Ureter (tissue), 1 donor: ENCODE measurements around the gene NINJ1. TPM values are rescaled to one million over a fixed set of nuclear protein-coding genes. Genes with fewer than 3 reads are reported as not detected.

ENCODE experiments used
- DNase-seq: peaks from one replicate; pipeline ENCODE4 v3.0.0-alpha.2; 2020; ENCODE audit warnings: low spot score
- total RNA-seq: library from RNA; stranded (reverse); gene quantifications from one replicate; pipeline ENCODE4 v1.2.4, GENCODE V29; 2023
- donor health status: DM: yes; HTN: yes; CAD: no.

Gene NINJ1
- total RNA-seq, 1 donor from 2014 or later, result 32.1 TPM

- DNase-seq, result peak; percentile 71
These were observed 1.6 kb downstream of the NINJ1 start for GRCh38 chr9:93132287-93132927.

DNA sequence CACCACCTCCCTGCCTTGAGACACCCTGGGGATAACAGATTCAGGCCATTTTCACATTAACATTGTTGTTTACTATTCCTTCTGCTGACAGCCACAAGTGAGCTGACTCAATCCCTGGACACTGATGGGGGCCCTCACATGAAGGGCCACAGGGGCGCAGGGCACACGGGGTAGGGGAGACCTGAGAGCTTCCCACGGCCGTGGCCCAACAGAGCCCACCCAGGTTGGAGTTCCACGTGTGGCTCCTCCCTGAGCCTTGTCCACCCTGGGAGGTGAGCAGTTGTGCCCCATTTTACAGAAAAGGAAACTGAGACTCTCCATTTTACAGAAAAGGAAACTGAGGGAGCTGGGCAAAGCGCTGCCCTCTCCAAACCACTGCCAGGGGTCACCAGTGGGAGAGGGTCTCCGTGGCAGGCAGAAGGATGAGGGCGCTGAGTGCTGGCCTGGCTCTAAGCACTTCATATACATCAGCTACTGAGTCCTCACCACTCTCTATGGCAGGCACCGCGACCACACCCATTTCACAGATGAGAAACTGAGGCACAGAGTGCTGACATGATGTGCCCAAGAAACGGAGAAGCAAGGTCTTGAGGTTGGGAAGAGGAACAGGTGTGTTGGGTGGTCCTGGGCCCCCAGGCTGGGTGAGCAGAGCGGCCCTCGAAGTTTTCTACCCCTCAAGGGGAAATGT lies 2.3 kb downstream of the NINJ1 start:
- no peak for DNase-seq

- no peak for DNase-seq
These were observed 3.1 kb downstream of the NINJ1 start for GRCh38 chr9:93130861-93131481.

DNA sequence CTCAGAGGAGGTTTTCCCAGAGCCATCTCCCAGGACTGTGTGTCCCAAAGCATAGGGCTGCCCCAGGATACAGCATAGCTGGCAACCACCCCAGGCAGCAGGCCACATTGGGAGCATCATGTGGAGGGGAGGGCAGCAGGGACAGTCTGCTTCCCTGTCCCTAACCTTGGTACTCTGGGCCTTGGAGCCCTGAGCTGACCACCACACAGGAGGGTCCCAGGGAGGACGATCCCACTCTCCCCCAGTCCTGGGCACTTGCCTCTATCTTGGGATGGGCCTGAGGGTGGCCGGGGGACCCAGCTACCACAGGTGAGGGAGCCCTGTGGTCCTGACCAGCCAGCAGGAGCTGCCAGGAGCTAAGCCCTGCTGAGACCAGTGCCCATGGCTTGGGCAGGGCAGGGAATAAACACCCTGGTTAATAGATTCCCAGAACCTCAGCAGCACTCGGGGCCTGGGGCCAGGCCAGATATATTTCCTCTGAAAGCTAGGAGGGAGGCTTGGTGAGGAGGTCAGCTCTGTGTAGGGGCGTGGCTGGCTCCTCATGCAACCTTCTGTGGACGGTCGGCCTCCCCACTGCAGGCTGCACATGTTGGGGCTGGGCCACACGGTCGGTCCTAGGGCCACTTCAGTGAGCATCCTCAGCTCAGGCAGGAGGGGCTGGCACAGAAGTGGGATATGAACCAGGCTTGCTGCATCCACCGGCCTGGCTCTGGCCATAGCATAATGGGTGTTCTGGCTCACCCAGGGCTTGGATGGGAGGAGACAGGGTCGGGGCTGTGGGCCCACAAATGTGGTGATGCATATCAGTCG lies 4.2 kb downstream of the NINJ1 start:
- no peak for DNase-seq

DNA sequence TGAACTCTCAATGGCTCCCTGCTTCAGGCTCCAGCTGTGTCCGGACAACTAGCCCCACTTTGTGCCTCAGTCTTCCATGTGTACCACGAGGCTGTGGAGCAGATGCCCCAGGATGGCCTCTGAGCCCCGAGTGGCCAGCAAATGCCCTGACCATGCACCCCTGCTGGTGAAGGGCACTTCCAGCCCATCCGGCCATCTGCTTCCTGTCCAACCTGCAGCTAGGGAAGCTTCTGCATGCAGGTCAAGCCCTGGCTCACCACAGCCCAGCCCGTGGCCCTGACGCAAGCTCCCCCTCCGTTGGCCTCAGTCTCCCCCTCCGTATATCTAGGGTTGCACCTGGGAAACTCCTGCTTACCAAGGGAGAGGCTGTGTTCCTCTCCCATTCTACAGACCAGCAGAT lies 4.8 kb downstream of the NINJ1 start:
- no peak for DNase-seq

DNA sequence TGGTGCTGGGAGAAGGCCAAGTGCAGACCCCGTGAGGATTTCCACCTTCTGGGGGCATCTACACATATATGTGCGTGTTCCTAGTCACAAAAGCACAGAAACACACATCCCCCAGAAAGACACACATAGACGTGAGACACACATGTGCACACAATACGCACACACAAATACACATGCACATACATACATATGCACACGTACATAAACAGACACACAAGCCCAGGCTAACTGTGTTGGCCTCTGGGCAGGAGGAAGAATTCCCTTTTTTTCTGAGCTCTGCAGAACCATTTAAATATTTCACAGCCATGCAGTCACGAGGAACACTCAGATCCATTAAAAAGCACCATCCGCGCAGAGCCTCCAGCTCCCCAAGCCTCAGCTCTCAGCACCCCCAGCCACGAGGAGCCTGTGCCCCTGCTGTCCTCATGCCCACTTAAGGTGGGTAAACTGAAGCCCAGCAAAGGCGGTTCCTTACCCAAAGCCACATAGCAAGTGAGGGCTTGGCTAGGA lies 5.3 kb downstream of the NINJ1 start:
- no peak for DNase-seq

- no peak for DNase-seq
These were observed 5.9 kb downstream of the NINJ1 start for GRCh38 chr9:93128011-93128714.

- no peak for DNase-seq
These were observed 6.6 kb downstream of the NINJ1 start for GRCh38 chr9:93127395-93127911.

GRCh38 chr9:93126825-93127368 lies 7.2 kb downstream of the NINJ1 start:
- DNase-seq, result peak; percentile 70

DNA sequence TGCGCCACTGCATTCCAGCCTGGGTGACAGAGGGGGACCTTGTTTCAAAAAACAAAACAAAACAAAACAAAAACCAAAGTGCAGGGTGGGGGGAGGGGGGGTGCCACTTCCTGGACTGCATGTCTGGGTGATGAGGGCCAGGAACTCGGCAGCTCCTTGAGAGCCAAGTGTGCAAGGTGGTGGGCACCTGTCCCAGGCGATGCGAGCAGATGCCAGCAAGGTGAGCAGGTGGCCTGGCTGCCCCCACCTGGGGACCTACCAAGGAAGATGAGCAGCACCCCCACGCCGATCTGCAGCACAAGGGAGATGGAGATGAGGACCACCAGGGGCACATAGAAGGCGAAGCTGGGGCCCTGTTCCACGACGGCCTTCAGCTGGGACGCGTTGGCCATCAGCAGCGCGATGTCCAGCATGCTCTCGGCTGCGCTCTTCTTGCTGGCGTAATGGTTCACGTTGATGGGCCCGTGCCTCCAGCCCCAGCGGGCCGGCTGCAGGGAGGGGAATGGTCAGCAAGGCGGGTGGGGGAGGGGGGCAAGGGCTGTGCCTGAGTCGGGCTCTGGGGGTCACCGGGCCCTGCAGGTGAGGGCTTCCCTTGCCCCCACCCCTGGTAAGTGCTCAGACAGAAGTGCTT lies 7.8 kb downstream of the NINJ1 start:
- DNase-seq, result peak; percentile 42

DNA sequence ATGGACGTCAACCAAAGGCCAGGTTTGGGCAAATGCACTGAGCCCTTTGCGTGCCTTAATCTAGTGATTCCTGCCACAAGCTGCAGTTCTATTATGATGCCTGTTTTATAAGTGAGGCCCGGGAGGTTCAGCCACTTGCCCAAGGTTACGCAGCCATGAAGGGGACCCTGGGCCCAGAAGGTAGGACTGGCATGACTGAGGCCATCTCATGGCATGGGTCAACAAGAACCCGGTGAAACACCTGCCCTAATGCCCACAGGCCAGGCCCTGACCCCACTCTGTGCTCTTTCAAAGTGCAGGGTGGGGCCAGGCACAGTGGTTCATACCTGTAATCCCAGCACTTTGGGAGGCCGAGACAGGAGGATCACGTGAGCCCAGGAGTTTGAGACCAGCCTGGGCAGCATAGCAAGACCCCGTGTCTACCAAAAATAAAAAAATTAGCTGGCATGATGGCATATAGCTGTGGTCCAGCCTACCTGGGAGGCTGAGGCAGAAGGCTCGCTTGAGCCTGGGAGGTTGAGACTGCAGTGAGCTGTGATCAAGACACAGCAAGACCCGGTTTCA lies 8.6 kb downstream of the NINJ1 start:
- DNase-seq, result peak; percentile 36

DNA sequence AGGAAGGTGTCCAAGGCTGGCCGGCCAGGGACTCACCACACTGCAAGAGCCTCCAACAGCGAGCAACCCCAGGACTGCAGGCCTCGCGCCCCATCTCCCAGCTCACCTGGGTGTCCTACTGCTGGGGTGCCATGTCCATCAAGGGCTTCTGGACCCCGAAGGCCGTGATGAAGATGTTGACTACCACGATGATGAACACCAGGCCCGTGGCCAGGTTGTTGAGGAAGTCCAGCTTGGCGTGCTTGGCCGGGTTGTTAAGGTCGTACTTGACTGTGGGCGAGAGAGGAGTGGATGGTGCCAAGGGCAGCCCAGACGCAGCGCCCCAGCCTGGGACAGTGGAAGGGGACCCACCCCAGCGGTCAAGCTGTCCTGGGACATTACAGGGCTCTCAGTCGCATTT lies 9.3 kb downstream of the NINJ1 start:
- peak; percentile 40 for DNase-seq

- peak; percentile 41 for DNase-seq
These were observed 10.3 kb downstream of the NINJ1 start for GRCh38 chr9:93123561-93124283.

GRCh38 chr9:93122721-93123221 lies 11.3 kb downstream of the NINJ1 start:
- peak; percentile 42 for DNase-seq

GRCh38 chr9:93121316-93122241 lies 12.5 kb downstream of the NINJ1 start:
- peak; percentile 43 for DNase-seq

GRCh38 chr9:93120846-93121315 lies 13.2 kb downstream of the NINJ1 start:
- peak; percentile 43 for DNase-seq

- DNase-seq, result peak; percentile 95
These were observed 13.9 kb downstream of the NINJ1 start for GRCh38 chr9:93119953-93120845.
